ENCODE measurements around the gene IQSEC2.

Gene IQSEC2

GRCh38 chrX:53236025-53236679 lies 45.2 kb downstream of the IQSEC2 start:
- no peak for TF ChIP-seq CTCF (IDR thresholded peaks at IDR 0.05; ENCODE audit: low read depth, low read length)
- DNase-seq (ENCODE audit: low read depth in 2 of 2): no peak
- H3K4me3 ChIP-seq (replicated peaks in 1 of 2; ENCODE audit: low read depth in 2 of 2, low read length in 2 of 2): no peak overlapping the region

DNA sequence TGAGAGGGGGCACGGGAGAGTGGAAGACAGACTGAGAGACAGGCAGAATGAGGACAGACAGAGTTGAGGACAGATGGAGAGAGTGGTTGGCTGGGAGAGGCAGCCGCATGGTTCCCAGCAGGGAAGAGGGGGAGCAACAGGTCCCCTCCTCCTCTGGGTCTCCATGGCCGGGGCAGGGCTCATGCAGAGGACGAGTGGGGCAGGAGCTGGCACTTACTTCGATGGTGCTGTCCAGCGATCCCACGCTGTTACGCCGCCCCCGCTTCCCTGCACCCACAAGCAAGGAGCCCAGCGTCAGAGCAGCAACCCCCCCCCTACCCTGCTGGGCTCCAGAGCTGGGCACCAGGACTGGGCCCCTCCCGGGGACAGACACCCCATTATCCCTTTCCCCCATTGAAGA lies 45.8 kb downstream of the IQSEC2 start:
- TF ChIP-seq CTCF (IDR thresholded peaks at IDR 0.05; ENCODE audit: low read depth, low read length): no peak
- DNase-seq (ENCODE audit: low read depth in 2 of 2): no peak
- H3K4me3 ChIP-seq (replicated peaks in 1 of 2; ENCODE audit: low read depth in 2 of 2, low read length in 2 of 2): no peak overlapping the region

DNA sequence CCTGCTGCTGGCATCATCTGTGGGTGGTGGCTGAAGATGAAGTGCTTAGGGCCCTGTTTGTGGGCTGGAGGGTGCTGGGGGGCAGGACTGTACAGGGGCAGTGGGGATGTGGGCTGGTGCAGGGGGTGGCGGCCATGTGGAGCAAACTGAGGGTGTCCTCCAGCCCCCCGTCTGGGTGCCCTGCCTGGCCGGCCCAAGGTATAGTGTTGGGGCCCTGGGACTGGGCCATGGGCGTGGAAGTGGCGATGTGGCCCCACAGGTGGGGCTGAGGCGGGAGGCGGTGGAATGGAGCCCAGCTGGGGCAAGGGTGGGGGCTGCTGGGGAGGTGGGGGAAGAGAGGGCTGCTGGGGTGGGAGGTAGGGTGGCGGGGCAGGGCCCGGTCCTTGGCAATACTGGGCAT lies 46.9 kb downstream of the IQSEC2 start:
- TF ChIP-seq CTCF (IDR thresholded peaks at IDR 0.05; ENCODE audit: low read depth, low read length): no peak

DNA sequence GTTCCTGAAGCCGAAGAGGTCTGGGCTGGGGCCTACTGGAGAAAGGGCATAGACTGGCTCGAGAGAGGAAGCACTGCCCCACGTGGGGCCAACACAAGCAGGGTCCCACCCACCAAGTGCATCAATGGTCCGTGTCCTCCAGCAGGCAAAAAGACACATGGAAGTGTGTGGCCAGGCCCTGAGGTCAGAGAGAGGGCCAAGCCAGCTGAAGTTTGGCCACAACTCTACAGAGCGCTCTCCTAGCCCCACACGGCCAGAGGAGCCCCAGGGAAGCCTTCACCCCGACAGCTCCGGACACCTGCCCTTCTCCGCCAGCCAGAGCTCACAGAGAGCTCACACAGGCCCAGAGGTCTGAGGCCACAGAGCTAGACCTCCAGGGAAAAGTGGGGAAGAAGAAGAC lies 47.8 kb downstream of the IQSEC2 start:
- TF ChIP-seq CTCF (IDR thresholded peaks at IDR 0.05; ENCODE audit: low read depth, low read length): no peak
- no peak for DNase-seq (ENCODE audit: low read depth in 2 of 2)
- no peak overlapping the region for H3K4me3 ChIP-seq (replicated peaks in 1 of 2; ENCODE audit: low read depth in 2 of 2, low read length in 2 of 2)

More for the DNA sequence above, 46.9 kb downstream of the IQSEC2 start:
- H3K4me3 ChIP-seq (replicated peaks in 1 of 2; ENCODE audit: low read depth in 2 of 2, low read length in 2 of 2): no peak overlapping the region
- DNase-seq (ENCODE audit: low read depth in 2 of 2): no peak

DNA sequence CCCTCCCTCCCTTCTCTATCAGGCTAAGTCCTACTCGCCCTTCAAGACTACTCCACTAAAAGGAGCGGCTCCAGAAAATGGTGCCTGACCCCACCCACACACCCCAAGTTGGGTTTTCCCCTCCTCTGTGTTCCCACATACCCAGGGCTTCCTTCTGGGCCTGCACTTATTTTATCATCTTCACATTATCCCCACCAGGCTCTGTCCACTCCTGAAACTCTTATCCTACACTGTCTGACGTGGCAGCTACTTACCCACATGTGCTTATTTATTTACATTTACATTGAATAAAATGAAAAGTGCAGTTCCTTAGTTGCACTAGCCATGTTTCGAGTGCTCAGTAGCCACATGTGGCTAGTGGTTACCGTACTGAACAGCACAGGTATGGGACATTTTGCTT lies 51.3 kb downstream of the IQSEC2 start:
- no peak overlapping the region for H3K4me3 ChIP-seq (replicated peaks in 1 of 2; ENCODE audit: low read depth in 2 of 2, low read length in 2 of 2)
- no peak for TF ChIP-seq CTCF (IDR thresholded peaks at IDR 0.05; ENCODE audit: low read depth, low read length)
- DNase-seq (ENCODE audit: low read depth in 2 of 2): no peak

- no peak for DNase-seq (ENCODE audit: low read depth in 2 of 2)
- TF ChIP-seq CTCF (IDR thresholded peaks at IDR 0.05; ENCODE audit: low read depth, low read length): no peak
- H3K4me3 ChIP-seq (replicated peaks in 1 of 2; ENCODE audit: low read depth in 2 of 2, low read length in 2 of 2): no peak overlapping the region
Measured at GRCh38 chrX:53227224-53227765, 54.1 kb downstream of the IQSEC2 start.

All from cardiac fibroblast (primary cell).